Measurements from ENCODE around the gene THRB.

- TF ChIP-seq GABPB1 (CRISPR knock-in tag; IDR thresholded peaks at IDR 0.05) (no peak), KAT7 (CRISPR knock-in tag; IDR thresholded peaks at IDR 0.05; ENCODE audit: borderline replicate concordance) (no peak), TCF7 (CRISPR knock-in tag; IDR thresholded peaks at IDR 0.05; ENCODE audit: low read depth) (no peak), ATF6 (CRISPR knock-in tag; IDR thresholded peaks at IDR 0.05) (no peak), TEAD4 (CRISPR knock-in tag; IDR thresholded peaks at IDR 0.05) (no peak), USF2 (CRISPR knock-in tag; IDR thresholded peaks at IDR 0.05) (no peak), FOXP1 (CRISPR knock-in tag; IDR thresholded peaks at IDR 0.05; ENCODE audit: borderline replicate concordance) (no peak), SP1 (CRISPR knock-in tag; conservative IDR thresholded peaks at IDR 0.05) (no peak)
- TF ChIP-seq, protein P1, sequence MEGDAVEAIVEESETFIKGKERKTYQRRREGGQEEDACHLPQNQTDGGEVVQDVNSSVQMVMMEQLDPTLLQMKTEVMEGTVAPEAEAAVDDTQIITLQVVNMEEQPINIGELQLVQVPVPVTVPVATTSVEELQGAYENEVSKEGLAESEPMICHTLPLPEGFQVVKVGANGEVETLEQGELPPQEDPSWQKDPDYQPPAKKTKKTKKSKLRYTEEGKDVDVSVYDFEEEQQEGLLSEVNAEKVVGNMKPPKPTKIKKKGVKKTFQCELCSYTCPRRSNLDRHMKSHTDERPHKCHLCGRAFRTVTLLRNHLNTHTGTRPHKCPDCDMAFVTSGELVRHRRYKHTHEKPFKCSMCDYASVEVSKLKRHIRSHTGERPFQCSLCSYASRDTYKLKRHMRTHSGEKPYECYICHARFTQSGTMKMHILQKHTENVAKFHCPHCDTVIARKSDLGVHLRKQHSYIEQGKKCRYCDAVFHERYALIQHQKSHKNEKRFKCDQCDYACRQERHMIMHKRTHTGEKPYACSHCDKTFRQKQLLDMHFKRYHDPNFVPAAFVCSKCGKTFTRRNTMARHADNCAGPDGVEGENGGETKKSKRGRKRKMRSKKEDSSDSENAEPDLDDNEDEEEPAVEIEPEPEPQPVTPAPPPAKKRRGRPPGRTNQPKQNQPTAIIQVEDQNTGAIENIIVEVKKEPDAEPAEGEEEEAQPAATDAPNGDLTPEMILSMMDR (IDR thresholded peaks at IDR 0.05), result no peak
- TF ChIP-seq, protein P2, sequence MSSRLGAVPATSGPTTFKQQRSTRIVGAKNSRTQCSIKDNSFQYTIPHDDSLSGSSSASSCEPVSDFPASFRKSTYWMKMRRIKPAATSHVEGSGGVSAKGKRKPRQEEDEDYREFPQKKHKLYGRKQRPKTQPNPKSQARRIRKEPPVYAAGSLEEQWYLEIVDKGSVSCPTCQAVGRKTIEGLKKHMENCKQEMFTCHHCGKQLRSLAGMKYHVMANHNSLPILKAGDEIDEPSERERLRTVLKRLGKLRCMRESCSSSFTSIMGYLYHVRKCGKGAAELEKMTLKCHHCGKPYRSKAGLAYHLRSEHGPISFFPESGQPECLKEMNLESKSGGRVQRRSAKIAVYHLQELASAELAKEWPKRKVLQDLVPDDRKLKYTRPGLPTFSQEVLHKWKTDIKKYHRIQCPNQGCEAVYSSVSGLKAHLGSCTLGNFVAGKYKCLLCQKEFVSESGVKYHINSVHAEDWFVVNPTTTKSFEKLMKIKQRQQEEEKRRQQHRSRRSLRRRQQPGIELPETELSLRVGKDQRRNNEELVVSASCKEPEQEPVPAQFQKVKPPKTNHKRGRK (CRISPR knock-in tag; IDR thresholded peaks at IDR 0.05; ENCODE audit: borderline replicate concordance), result no peak
Measured at GRCh38 chr3:24354230-24354629, 140.4 kb downstream of the THRB start.
